ENCODE measurements around the gene KRTAP2-2. TPM values are rescaled to one million over a fixed set of nuclear protein-coding genes. Genes with fewer than 3 reads are reported as not detected.

Gene KRTAP2-2
- total and polyA plus RNA-seq, 2 of the 13 experiments (the other 11 are each of a cell fraction or from before 2014, with no cell fraction given) = not detected

DNA sequence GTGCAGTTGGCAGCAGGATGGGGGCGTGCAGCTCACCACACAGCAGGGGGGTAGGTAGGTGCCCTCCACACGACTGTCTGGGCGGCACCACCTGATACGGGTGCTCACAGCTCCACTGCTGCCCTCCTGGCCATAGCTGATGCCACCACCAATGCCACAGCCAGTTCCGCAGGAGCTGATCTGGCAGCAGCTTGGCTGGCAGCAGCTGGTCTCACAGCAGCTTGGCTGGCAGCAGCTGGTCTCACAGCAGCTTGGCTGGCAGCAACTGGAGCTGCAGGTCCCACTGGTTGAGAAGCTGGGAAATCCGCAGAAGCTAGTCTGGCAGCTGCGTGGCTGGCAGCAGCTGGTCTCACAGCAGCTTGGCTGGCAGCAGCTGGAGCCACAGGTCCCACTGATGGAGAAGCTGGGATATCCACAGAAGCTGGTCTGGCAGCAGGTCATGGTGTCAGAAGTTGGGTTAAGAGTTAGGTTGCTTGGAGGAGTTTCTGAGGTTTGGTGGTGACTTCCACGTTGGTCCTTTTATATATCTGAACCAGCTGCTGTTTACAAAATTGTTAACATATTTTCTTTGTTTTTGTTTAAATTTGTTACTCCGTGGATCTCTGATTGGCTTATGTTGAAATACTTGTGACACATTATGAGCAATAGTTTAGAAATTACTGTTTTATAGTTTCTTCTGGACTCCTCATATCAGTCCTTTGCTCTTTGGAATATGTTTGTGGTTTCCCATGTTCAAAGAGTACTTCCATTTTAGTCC lies 28.1 kb downstream of the KRTAP2-2 start, which contains the start of gene KRTAP1-5:
Gene KRTAP1-5, minus strand, starts transcription at position 494 of the 757 bp plus-strand sequence. Its CDS starts 53 bp downstream, at position 441.
- H3K27ac ChIP-seq (ENCODE audit: extremely low read length, insufficient read depth, low read length) = no peak within 1 kb of the TSS
- ATAC-seq = no peak
- H4K20me1 ChIP-seq (ENCODE audit: insufficient read depth, low read length) = no peaks in the 10 kb centered on the region
- no peaks in the 10 kb centered on the region for H3K9me3 ChIP-seq (ENCODE audit: low read length)
- H3K4me3 ChIP-seq (replicated peaks in 1 of 3; ENCODE audit: insufficient read depth in 1 of 3, low read depth in 2 of 3, low read length in 3 of 3) = no peak within 1 kb of the TSS
- no peaks in the 10 kb centered on the region for H3K36me3 ChIP-seq (replicated peaks in 1 of 2; ENCODE audit: control insufficient read depth in 1 of 2, insufficient read depth in 2 of 2, low read length in 2 of 2)
- in situ Hi-C loops (cut with HindIII; ENCODE audit: extremely low pct_ligation_motif_present, low pct_unique_long_range_greater_than_20kb) (no loop called here), intact Hi-C loops (cut with micrococcal nuclease; ENCODE audit: unreplicated experiment) (no loop called here)
- no peaks in the 10 kb centered on the region for H3K4me1 ChIP-seq (ENCODE audit: insufficient read depth, low read length)
- no peaks in the 10 kb centered on the region; a peak in 1 of 5 replicates for H3K27me3 ChIP-seq (ENCODE audit: control insufficient read depth in 1 of 2, insufficient read depth in 2 of 2, low read length in 2 of 2)
- DNase-seq (ENCODE audit: low spot score) = no peak
- ChIA-PET POLR2A (interaction anchor here (0.6 kb wide), 1 partner anchor 1260 kb away, joined by 3 read pairs; no protein-coding TSS in a partner anchor), CTCF (ENCODE audit: low intra/inter-chr PET ratio, low total read pairs) (no interaction called here)
- H3K4me2 ChIP-seq (ENCODE audit: low read depth, low read length) = no peak within 1 kb of the TSS
- WGBS (ENCODE audit: low lambda C conversion rate) = 61% methylated on average over 5 of the region's 9 CpGs
- no peaks in the 10 kb centered on the region for H3K79me2 ChIP-seq (ENCODE audit: insufficient read depth, low read length)
- no peak within 1 kb of the TSS for H2AFZ ChIP-seq (ENCODE audit: low read length)
- no peak within 1 kb of the TSS for H3K9ac ChIP-seq (ENCODE audit: insufficient read depth, low read depth, low read length)
- FAIRE-seq = no peak
- no TSS peak for BruUV-seq (replicated peaks)
- TF ChIP-seq, protein P1, sequence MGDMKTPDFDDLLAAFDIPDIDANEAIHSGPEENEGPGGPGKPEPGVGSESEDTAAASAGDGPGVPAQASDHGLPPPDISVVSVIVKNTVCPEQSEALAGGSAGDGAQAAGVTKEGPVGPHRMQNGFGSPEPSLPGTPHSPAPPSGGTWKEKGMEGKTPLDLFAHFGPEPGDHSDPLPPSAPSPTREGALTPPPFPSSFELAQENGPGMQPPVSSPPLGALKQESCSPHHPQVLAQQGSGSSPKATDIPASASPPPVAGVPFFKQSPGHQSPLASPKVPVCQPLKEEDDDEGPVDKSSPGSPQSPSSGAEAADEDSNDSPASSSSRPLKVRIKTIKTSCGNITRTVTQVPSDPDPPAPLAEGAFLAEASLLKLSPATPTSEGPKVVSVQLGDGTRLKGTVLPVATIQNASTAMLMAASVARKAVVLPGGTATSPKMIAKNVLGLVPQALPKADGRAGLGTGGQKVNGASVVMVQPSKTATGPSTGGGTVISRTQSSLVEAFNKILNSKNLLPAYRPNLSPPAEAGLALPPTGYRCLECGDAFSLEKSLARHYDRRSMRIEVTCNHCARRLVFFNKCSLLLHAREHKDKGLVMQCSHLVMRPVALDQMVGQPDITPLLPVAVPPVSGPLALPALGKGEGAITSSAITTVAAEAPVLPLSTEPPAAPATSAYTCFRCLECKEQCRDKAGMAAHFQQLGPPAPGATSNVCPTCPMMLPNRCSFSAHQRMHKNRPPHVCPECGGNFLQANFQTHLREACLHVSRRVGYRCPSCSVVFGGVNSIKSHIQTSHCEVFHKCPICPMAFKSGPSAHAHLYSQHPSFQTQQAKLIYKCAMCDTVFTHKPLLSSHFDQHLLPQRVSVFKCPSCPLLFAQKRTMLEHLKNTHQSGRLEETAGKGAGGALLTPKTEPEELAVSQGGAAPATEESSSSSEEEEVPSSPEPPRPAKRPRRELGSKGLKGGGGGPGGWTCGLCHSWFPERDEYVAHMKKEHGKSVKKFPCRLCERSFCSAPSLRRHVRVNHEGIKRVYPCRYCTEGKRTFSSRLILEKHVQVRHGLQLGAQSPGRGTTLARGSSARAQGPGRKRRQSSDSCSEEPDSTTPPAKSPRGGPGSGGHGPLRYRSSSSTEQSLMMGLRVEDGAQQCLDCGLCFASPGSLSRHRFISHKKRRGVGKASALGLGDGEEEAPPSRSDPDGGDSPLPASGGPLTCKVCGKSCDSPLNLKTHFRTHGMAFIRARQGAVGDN (CRISPR knock-in tag; IDR thresholded peaks at IDR 0.05) = peak; percentile 23; the same call in 1 of the 2 replicates
- TF ChIP-seq ZFP36 (IDR thresholded peaks at IDR 0.05; ENCODE audit: borderline replicate concordance, low read depth, low read length, partially characterized antibody) = no peak

Measured in HepG2 (cell line).